SKM-1 (cell line): ENCODE measurements around the gene SMG6.
A peak's percentile ranks its signal among the peaks of the same experiment; 100 is the strongest.
"Not testable (repeated sequence)": the region's sequence is repeated elsewhere in the genome, so short reads cannot be mapped to it uniquely, and the experiment has no call there.

Experiments
- DNase-seq: peaks from one replicate; lab custom pipeline; 2025; ENCODE audit not compliant: unreplicated experiment; lab: John Stamatoyannopoulos, UW

The SMG6 gene

DNA sequence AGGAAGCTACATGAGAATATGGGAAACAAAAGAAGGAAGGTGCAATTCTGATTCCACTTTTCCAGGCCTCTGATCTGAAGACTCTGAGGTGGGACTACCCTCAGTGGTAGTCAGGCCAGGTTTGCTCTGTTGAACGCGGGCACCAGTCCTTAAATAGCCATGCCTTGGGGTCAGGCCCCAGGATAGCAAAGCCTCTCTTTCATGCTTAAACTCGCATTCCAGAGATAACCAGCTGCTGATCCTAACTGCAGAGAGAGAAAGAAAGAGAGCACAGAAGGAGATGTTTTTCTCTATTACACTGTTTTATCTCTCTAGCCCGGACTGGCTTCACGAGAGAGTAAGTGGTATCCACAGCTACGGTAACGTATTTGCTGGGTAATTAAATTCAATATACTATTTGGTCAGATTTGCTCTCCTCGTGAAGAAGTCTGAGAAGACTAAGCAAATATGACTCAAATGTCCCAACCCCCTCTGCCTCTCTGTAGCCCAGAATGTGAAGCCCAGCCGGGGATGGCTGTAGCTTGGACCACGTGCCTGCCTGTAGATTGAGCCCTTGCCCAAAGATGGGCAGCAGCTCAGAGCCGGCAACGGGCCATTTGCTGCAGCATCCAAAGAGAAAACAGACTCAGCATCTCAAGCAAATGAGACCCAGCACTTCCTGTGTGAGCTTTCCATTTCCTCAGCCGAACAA is 122.2 kb downstream of the SMG6 start:
- DNase-seq = no peak

DNA sequence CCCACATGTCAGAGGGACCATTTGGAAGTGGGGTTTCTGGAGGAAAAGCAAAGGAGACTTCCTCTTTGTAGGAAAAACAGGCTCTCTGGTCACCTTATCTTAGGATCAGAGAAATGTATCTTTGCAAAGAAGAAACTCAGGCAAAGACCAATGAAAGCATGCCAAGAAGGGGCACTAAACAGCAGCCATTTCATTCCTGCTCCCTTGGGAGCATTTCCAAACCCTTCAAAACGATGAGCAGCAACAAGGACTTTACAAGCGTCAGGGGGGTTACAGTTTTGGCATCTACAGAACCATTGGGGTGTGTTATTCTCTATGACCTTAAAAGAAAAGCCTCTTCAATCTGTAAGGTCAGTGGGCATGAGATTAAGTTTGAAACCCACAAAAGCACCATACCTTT is 122.8 kb downstream of the SMG6 start:
- DNase-seq = no peak

DNA sequence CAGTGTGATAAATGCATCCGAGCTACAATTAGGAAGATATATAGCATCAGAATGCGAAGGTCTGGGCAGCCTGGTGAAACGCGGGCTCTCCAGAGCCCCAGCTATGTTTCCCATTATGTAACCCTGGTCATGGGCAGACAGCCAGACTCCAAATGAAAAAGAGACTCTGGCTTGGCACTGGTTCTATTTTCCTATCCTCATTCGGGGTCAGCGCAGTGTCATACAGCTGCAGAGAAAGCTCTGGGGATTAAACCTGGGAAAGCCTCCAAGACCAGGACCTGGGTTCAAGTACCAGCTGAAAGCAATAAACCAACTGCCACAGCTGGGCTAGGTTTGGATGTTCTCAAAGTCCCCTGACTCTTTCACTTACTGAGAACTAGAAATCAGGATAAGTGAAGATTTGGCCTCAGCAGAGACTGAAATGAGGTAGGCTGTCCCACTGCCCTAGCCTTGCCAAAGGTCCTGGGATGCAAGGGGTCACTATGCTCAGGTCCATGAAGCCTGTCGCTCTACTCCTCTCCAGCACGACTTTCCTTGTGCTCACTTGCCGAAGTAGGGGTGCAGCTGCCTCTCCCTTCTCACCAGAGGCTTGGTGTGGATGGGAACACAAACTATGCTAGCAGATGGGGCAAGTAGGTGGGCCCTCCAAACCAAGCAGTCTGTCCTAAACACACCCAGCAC is 123.8 kb downstream of the SMG6 start:
- no peak for DNase-seq

DNA sequence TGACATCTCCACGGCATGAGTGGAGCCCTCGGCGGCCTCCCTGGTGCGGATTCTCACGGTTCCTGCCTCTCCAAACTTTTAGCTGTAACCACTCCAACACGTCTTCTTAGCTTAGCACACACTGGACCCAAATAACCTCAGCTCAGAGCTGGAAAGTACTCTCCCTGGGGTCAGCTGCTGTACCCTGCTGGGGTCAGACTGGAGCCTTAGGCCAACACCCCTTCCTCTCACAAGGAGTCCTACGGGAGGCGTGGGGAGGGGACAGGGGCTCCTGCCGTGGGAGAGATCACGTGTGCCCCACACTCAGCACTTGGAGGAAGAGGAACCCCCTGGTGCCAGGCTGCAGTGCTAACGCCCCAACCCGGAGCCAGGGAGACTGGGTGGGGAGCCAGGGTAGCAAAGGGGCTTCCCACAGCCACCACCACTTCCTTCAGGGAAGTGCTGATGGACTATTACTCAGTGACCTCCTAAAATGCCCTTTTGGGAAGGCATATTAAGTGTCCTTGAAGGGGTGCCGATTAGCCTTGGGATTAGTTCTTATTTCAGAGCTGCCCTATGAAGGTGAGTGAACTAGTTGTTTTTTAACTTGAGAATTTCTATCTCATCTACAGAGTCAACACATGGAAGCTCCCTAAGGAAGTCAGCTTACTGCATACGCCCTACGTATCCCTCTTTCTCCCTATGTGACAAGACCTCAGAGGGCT is 124.6 kb downstream of the SMG6 start:
- no peak for DNase-seq

DNA sequence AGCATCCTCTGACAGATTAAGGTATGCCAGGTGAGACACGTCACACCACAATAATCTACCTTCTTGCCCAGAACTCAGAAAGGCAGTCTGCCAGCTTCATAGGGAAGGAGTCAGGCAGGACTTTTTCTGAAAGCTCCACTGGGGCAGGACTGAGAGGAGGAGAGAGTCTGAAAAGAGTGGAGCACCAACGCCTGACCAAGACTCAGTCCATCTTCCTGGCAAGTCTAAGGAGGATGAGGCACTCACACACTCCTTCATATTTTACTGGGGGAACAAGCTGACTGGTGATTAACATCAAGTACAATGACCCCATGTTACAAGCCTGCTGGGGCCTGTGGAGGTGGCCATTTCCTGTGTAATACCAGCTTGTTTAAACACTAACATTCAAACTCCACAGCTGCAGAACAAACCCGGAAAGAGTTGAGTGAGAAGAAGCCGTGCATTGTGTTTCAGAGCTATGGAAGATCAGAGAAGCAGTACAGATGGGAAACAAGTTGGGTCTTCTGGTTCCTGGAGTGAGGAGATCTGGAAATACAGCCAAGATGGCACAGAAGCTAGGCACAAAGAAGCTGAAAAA is 126.3 kb downstream of the SMG6 start:
- no peak for DNase-seq

DNA sequence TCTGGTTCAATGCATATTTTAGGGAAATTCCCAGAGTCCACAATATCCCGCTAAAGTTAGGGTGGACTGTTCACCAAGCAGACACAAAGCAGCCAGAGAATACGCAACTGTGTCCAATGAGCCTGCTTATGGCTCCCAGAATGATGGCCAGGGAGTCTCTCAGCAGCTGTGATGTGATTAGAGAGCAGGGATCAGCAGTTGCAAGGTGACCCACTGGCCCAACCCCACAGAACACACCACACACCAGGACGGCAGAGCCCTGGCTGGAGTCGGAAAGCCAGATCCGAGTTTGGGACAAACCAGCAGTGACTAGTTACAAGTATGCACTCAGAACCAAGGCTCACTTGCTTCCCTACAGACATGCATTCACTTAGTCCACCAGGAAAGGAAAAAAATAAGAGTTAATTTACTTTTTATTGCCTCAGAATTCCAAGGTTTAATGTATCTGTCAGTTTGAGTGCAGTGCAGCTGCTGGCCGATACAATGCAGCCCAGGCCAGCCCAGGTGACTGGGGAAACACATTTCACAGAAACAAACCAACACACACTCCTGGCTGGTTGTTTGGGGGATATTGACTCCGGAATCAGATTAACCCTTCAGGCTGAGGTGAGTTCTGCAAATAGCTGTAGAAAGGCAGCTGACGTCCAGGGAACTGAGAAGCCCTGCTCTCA is 127.0 kb downstream of the SMG6 start:
- DNase-seq = no peak

DNA sequence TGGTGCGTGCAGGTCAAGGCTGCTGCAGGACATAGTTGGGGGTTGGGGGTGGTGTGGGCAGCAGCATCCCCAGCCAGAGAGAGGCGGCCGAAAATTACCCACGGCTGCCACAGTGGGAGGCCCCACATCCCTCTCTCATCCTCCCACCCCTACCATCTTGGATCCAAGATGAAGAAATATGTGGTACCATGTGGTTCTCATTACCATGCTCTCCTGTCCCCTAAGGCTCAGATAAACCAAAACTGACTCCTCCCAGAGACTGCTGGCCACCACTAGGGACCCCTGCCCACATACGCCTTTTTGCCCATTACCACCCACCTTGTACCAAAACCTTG is 128.3 kb downstream of the SMG6 start:
- no peak for DNase-seq

DNA sequence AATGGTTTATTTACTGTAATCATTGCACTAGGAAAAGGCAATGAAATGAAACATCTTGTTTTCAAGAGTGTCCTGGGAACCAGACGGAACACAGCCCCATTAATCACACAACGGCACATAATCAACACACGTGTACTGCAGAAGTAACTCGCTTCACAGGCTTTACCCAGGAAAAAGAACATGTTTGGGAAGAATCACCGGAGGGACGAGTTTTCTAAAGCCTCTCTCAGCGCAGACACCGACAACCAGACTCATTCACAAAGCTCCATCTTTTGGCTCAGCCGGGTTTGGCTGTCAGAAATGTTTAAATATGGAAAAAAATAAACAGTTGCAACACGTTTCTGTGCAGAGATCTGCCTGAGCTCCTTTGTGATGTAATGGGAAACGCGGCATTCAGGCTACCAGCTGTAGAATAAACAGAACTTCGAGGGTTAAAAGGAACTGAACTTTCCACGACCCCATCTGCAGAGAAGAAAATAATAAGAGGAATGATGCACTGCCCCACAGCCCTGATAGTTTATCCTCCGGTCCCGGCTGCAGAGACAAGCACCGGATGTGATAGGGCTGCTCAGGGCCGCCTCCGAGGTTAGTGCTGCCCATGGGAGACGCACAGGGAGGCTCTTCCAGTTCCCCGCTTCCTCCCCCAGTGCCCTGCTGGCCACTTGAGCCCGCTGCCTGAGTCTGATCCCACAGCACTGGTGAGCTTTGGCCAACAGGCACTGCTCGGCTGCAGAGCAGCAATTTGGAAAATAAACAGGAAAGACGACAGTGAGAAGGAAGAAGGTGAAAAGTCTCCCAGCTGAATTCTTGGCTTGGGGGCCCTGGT is 128.9 kb downstream of the SMG6 start:
- no peak for DNase-seq

DNA sequence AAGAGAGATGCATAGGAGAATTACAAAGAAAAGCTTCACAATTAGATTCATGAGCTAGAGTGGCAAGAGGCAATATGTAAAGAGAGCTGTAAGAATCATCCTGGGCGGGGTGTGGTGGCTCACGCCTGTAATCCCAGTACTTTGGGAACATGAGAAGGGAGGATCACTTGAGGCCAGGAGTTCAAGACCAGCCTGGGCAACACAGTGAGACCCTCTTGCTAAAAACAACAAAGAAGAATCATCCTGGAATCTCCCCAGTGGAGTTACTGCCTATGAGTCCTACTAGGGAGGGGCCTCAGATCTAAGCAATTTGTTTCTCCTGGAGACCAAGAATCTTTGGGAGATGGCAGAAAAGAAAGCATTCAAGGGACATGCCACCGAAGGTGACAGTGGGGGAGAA is 129.6 kb downstream of the SMG6 start:
- no peak for DNase-seq

DNA sequence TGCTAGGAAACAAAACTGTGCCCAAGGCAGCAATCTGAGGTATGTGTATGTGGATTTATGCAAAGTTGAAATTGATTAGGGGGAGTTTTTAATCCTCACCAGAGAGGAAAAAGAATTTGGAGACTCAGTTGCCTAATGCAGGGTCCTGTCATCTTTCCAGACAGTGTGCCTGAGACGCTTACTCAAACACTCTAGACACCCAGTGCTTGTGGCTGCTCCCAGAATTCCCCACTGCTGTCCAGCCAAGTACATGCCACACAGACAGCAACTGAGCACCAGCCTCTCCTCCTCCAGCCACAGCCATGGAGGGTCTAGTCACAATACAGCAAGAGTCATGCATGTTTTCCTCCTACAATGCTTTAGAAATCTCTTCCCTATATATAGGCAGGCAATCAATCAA is 130.6 kb downstream of the SMG6 start:
- no peak for DNase-seq

DNA sequence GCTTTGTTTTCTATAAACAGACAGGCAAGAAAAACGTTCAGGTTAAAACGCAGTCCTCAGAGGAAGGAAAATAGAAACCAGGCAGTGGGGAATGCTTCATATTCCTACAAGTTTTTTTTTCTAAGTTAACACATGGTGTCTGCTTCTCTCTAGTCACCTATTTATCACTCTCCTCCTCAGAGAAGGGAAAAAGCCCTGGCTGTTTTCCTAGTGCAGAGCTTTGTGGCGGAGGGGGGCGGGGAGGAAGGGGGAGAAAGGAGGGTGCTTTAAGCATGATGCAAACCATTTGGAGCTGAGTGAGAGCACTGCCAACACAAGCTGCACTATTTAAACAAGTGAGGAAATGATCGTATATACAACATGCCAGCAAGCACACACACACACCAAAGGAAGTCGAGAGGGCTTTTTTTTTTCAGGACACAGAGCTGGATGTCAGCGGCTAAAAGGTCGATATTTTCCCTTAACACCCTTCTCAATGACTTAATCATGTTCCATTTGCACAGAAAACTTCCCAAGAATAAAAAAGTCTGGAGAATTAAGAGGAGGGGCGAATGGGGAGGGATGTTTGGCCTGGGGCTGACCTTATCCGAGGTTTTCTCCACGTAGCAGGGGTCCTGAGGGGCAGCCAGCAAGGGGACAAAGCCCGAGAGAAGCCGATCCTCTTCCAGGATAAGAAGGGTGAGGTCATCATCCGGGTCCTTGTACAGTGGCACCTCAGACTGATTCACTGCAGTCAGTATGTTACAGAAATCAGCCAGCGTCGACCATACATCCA is 131.3 kb downstream of the SMG6 start:
- no peak for DNase-seq

DNA sequence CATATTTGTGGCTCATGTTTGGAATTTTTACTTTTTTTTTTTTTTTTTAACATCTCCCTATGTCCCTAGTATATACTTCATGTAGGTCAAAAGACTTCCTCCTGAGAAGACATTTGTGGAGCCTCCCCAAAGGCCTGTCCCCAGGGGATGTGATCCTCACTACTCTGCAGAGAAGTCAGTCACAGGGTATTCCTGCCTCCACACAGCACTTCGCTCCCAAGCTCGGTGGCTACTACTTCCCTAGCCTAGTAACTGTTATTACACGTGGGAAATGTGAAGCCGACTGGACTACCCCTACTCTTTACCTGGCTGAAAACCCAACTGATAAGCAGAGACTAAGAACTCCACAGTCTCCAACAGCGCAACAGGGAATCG is 131.9 kb downstream of the SMG6 start:
- DNase-seq = no peak

DNA sequence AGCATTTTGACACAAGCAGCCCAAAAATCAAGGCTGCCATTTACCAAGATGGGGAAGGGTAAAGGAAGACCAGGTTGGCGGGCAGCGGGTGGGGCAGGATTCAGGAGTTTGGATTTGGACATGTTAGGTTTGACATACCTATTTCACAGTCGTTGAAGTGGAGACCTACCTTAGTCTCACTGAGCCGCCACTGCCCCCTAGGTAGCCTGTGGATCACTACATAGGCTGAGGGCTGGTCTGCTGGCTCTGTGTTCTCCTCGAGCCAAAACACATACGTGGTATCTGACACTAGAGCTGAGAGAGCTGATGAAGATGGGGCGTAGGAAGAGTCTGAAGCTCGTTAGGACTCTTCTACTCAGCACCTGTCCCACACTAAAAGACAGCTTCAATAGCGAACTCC is 133.6 kb downstream of the SMG6 start:
- DNase-seq = no peak

DNA sequence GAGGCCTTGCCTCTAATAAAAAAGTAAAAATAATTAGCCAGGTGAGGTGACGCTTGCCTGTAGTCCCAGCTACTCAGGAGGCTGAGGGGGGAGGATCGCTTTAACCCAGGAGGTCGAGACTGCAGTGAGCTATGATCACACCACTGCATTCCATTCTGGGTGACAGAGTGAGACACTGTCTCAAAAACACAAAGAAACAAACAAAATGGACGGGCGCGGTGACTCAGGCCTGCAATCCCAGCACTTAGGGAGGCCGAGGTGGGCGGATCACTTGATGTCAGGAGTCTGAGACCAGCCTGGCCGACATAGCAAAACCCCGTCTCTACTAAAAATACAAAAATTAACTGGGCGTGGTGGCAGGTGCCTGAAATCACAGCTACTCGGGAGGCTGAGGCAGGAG is 137.9 kb downstream of the SMG6 start:
- DNase-seq = not testable (repeated sequence)

DNA sequence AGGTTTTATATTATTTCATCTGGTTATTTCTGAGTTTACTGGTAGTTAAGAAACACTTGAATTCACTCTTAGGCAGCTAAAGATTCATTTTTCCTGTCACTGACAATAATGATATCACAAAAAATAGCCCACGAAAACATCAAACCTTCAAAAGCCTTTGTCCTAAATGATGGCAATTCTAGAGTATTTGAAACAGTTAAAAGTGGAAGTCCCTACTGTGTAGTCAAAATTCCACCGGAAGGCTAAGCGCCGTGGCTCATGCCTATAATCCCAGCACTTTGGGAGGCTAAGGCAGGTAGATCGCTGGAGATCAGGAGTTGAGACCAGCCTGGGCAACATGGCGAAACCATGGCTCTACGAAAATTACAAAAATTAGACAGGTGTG is 145.2 kb downstream of the SMG6 start:
- no peak for DNase-seq

DNA sequence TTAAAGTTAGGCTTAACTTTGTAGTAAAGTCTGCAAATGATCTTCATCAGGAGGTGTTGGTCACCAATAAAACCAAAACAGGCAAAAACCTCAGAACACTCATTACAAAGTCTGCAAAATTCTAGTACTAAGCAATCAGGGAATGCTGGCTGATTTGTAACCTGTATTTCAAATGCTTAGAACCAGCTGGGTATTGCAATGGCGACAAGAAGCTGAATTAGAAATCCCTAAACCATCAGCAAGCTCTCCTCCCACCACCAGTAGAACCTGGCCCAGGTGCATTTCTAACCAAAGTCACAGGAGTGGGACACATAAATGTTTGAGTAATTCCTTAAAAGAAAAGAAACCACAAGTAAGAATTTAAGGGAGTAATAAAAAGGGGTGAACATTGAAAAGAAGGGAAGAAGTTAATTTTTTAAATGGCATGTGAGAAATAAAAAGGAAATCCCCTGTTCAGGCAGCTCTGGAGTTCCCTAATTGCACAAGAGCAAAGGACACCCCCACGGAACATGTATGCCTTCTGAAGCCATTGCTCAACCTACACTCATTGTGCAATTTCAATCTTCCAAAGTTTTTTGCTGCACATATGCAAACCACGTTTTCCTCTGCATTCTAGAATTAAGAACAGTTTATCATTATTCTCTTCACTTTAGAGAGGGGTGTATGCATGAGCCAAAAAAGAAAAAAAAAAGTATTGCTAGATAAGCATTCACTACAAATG is 145.8 kb downstream of the SMG6 start:
- DNase-seq = peak; percentile 41

DNA sequence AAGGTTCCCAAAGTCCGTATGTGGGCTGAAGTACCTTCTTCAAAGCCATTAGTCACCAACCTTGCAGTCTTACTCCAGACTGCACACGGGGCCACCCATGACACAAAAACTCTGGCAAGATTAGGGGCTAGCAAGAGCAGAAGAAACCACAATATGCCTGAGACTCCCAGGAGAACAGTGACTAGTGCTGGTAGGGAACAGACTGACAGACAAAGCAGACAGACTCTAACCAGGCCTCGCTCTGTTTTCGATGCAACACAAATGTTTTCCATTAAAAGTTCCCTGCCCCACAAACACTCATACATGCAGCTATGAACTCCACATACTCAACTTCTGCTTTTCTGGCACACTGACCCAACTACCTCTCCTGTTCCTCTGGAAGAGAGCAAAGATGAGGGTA is 146.5 kb downstream of the SMG6 start:
- DNase-seq = peak; percentile 28

DNA sequence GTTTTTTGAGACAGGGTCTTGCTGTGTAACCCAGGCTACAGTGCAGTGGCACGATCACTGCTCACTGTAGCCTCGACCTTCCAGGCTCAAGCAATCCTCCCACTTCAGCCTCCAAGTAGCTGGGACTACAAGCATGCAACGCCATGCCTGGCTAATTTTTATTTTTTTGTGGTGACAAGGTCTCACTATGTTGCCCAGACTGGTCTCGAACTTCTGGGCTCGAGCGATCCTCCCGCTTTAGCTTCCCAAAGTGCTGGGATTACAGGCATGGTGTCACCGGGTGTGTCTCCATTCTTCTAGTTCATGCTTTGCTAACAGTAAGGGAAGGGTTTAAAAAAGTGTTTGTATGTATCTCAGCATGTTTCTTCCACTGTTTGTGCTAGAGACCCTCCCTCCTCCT is 146.9 kb downstream of the SMG6 start:
- DNase-seq = no peak

DNA sequence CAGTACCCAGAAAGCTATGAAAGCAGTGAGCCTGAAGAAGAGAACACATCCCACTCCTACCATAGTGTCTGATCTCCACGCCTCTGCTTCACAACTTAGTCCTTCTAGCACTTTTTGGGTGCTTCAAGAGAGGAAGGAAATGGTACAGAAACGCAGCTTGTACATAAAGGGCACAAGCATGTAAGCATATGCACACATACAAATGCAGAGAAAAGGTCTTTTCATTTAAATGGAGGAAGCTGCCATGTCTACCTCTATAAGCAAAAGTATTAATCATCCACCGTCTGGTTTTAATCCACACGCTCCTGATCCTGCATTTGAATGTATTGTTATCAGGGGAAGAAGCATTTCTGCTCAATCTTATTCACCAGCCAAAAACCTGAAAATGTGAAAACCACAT is 148.0 kb downstream of the SMG6 start:
- DNase-seq = no peak
